Nephron (organoid): Measurements from ENCODE around the gene NFKBIL1.

Source experiments
- H3K27ac Mint-ChIP-seq, 3 experiments: 2 replicates each; pipeline ENCODE4 v1.8.0; 2020; ENCODE audit warnings: mixed read lengths in 3 of 3, mild to moderate bottlenecking in 2 of 3, moderate library complexity in 1 of 3
- H3K27me3 Mint-ChIP-seq: 2 replicates; pipeline ENCODE4 v1.8.0; 2021; ENCODE audit warnings: low read depth, mild to moderate bottlenecking, moderate library complexity, mixed read lengths
- H3K36me3 Mint-ChIP-seq: 2 replicates; pipeline ENCODE4 v1.8.0; 2020; ENCODE audit warnings: low read depth, mixed read lengths
- H3K4me1 Mint-ChIP-seq: 2 replicates; pipeline ENCODE4 v1.8.0; 2020; ENCODE audit warnings: mixed read lengths
- H3K4me3 Mint-ChIP-seq, 3 experiments: 2 replicates each; pipeline ENCODE4 v1.8.0; 2020; ENCODE audit warnings: mild to moderate bottlenecking in 3 of 3, mixed read lengths in 3 of 3, moderate library complexity in 2 of 3
- H3K9me3 Mint-ChIP-seq: 2 replicates; pipeline ENCODE4 v1.8.0; 2020; ENCODE audit warnings: mixed read lengths
- TF ChIP-seq, protein P1 (sequence below), 3 experiments: fragments of 200-600 bp; sonication (generic); IDR thresholded peaks; one replicate each; pipeline ENCODE4 v1.5.0; 2021; ENCODE audit warnings: antibody characterized with exemption in 3 of 3; ENCODE audit not compliant: unreplicated experiment in 3 of 3

Gene NFKBIL1

DNA sequence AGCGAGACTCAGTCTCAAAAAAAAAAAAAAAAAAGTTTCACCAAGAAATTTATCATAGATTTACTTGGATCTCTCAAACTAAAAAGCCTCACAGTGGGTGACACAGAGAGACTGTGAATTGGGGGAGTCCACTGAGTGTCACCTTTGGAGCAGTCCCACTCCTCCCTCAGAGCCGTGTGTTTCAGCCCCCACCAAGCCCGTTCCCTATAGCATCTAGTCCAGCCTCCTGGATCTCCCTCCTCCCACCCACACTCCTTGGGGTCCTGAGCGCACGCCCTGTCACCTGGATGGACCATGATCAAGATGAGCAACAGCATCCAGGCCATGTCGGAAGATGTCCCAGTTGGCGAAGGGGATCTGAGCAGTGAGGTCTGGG is 45.0 kb downstream of the NFKBIL1 start:
- Mint-ChIP-seq H3K4me3 (no peak overlapping the region), H3K9me3 (no peaks in the 10 kb centered on the region), H3K27ac (no peak overlapping the region), H3K27me3 (peaks cover 12% of the 10 kb centered on the region), H3K4me1 (peaks cover 7% of the 10 kb centered on the region), H3K36me3 (no peaks in the 10 kb centered on the region)
- TF ChIP-seq, protein P1, sequence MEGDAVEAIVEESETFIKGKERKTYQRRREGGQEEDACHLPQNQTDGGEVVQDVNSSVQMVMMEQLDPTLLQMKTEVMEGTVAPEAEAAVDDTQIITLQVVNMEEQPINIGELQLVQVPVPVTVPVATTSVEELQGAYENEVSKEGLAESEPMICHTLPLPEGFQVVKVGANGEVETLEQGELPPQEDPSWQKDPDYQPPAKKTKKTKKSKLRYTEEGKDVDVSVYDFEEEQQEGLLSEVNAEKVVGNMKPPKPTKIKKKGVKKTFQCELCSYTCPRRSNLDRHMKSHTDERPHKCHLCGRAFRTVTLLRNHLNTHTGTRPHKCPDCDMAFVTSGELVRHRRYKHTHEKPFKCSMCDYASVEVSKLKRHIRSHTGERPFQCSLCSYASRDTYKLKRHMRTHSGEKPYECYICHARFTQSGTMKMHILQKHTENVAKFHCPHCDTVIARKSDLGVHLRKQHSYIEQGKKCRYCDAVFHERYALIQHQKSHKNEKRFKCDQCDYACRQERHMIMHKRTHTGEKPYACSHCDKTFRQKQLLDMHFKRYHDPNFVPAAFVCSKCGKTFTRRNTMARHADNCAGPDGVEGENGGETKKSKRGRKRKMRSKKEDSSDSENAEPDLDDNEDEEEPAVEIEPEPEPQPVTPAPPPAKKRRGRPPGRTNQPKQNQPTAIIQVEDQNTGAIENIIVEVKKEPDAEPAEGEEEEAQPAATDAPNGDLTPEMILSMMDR (IDR thresholded peaks at IDR 0.05; ENCODE audit: unreplicated experiment in 3 of 3): no peak

DNA sequence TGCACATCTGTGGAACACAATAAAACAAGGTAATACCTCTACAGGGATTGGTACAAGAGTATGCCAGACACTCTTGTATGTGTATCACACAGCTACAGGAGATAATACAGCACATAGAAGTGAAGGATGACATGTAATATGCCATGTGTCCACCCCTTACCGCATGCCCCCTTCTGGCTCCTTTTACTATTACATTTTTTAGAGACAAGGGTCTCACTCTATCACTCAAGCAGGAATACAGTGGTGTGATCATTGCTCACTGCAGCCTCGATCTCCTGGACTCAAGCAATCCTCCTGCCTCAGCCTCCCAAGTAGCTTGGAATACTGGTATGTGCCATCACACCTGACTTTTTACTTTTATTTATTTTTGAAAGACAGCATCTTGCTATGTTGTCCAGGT is 49.6 kb downstream of the NFKBIL1 start:
- no peak overlapping the region for H3K27ac Mint-ChIP-seq
- no peaks in the 10 kb centered on the region for H3K9me3 Mint-ChIP-seq
- TF ChIP-seq, protein P1 (IDR thresholded peaks at IDR 0.05; ENCODE audit: unreplicated experiment in 3 of 3): peak; percentile 19 to 44 (median 25)
- H3K27me3 Mint-ChIP-seq: peaks cover 12% of the 10 kb centered on the region
- no peak overlapping the region for H3K4me3 Mint-ChIP-seq
- no peaks in the 10 kb centered on the region for H3K4me1 Mint-ChIP-seq
- no peaks in the 10 kb centered on the region for H3K36me3 Mint-ChIP-seq

DNA sequence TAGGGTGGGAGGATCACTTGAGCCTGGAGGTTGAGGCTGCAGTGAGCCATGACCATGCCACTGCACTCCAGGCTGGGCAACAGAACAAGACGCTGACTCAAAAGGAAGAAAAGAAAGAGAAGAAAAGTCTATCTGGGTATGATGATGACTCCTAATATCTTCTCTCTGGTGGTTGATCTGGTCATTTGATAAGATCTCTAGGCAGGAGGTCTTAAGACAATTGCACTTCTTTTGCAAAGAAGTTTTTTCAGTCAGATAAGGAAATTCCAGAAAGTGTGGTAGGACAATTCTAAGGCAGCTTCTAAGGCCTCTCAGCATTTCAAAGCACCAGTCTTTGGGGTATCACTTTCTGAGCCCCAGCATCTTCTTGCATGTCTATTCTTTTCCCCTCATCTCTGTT is 59.9 kb downstream of the NFKBIL1 start:
- TF ChIP-seq, protein P1 (IDR thresholded peaks at IDR 0.05; ENCODE audit: unreplicated experiment in 3 of 3): no peak
- Mint-ChIP-seq H3K4me3 (no peak overlapping the region), H3K27me3 (no peaks in the 10 kb centered on the region), H3K36me3 (no peaks in the 10 kb centered on the region), H3K9me3 (no peaks in the 10 kb centered on the region), H3K27ac (no peak overlapping the region), H3K4me1 (peaks cover 15% of the 10 kb centered on the region)
